SK-N-SH (cell line): ENCODE results near the gene STRADB. TPM values are rescaled to one million over a fixed set of nuclear protein-coding genes. Genes with fewer than 3 reads are reported as not detected.

ENCODE experiments used
- CTCF ChIA-PET: fragments of 300-600, 350-600 bp; formaldehyde crosslinking; extraction: SDS; loops from one replicate; lab custom pipeline; 2021; lab: Yijun Ruan, JAX
- POLR2A ChIA-PET: fragments of 350-600 bp; sonication (Branson Sonifier 250); formaldehyde crosslinking; extraction: SDS; loops from one replicate; lab custom pipeline; 2020; ENCODE audit warnings: antibody characterized with exemption, inconsistent platforms; lab: Yijun Ruan, JAX
- DNase-seq: peaks from one replicate; pipeline ENCODE4 v3.0.0; 2012
- H2AFZ ChIP-seq: fragments of 200-600 bp; sonication (generic); 2 replicates; pipeline ENCODE4 v1.8.1; 2016; ENCODE audit warnings: antibody characterized with exemption, mild to moderate bottlenecking, low read depth
- H3F3A ChIP-seq: fragments of 200-600 bp; sonication (generic); replicated peaks from 2 replicates; pipeline ENCODE3; 2016; ENCODE audit warnings: antibody characterized with exemption, mild to moderate bottlenecking; ENCODE audit not compliant: insufficient read depth
- H3K27ac ChIP-seq, 2 experiments: fragments of 200-500 bp in 1 of 2; fragments of 200-600 bp in 1 of 2; sonication (Bioruptor generic) in 1 of 2; sonication (generic), shearing (Covaris generic) in 1 of 2; 2 replicates each; pipeline versions ENCODE4 v1.5.1 to v1.6.1; 2014 to 2016; ENCODE audit warnings: low read depth in 2 of 2, inconsistent platforms in 1 of 2, low read length in 1 of 2, mild to moderate bottlenecking in 1 of 2, mixed read lengths in 1 of 2
- H3K27me3 ChIP-seq: fragments of 200-600 bp; sonication (generic), shearing (Covaris generic); 2 replicates; pipeline ENCODE4 v1.6.1; 2016; ENCODE audit warnings: mixed run types; ENCODE audit not compliant: insufficient read depth
- H3K36me3 ChIP-seq, 2 experiments: fragments of 200-500 bp in 1 of 2; fragments of 200-600 bp in 1 of 2; sonication (Bioruptor generic) in 1 of 2; sonication (generic) in 1 of 2; replicated peaks in 1 of 2; 2 replicates each; pipeline versions ENCODE3 to v1.5.1; 2014 to 2016; ENCODE audit warnings: low read length in 1 of 2, mild to moderate bottlenecking in 1 of 2; ENCODE audit not compliant: insufficient read depth in 2 of 2, control insufficient read depth in 1 of 2
- H3K4me1 ChIP-seq, 2 experiments: fragments of 200-500 bp in 1 of 2; fragments of 200-600 bp in 1 of 2; sonication (Bioruptor generic) in 1 of 2; sonication (generic), shearing (Covaris generic) in 1 of 2; 2 replicates each; pipeline versions ENCODE4 v1.5.1 to v1.6.1; 2014 to 2016; ENCODE audit warnings: low read depth in 1 of 2, low read length in 1 of 2, mixed run types in 1 of 2; ENCODE audit not compliant: insufficient read depth in 2 of 2, control insufficient read depth in 1 of 2
- H3K4me2 ChIP-seq: fragments of 200-600 bp; sonication (generic), shearing (Covaris generic); 2 replicates; pipeline ENCODE4 v1.6.1; 2017; ENCODE audit warnings: mixed run types
- H3K4me3 ChIP-seq, 2 experiments: fragments of 200-500 bp in 1 of 2; fragments of 200-600 bp in 1 of 2; sonication (Bioruptor generic) in 1 of 2; sonication (generic), shearing (Covaris generic) in 1 of 2; 2 replicates each; pipeline versions ENCODE4 v1.5.1 to v1.8.1; 2014 to 2016; ENCODE audit warnings: low read depth in 2 of 2, inconsistent platforms in 1 of 2, low read length in 1 of 2, mild to moderate bottlenecking in 1 of 2, mixed read lengths in 1 of 2, moderate library complexity in 1 of 2
- H3K79me2 ChIP-seq: fragments of 200-600 bp; sonication (generic); 2 replicates; pipeline ENCODE4 v1.8.1; 2017; ENCODE audit warnings: mild to moderate bottlenecking; ENCODE audit not compliant: insufficient read depth
- H3K9ac ChIP-seq: fragments of 200-600 bp; sonication (generic); 2 replicates; pipeline ENCODE4 v1.6.1; 2017; ENCODE audit warnings: mixed run types
- H3K9me2 ChIP-seq: fragments of 200-600 bp; sonication (generic); 2 replicates; pipeline ENCODE4 v1.6.1; 2017; ENCODE audit warnings: mixed run types
- H3K9me3 ChIP-seq: fragments of 200-600 bp; sonication (generic); 2 replicates; pipeline ENCODE4 v1.6.1; 2017; ENCODE audit warnings: mixed run types, mild to moderate bottlenecking, moderate library complexity
- H4K20me1 ChIP-seq: fragments of 200-600 bp; sonication (generic); 2 replicates; pipeline ENCODE4 v1.6.1; 2017; ENCODE audit warnings: mild to moderate bottlenecking, mixed run types; ENCODE audit not compliant: insufficient read depth
- ELF1 ChIP-seq: IDR thresholded peaks from 2 replicates; pipeline ENCODE4 v1.4.0; 2012
- EP300 ChIP-seq, 2 experiments: IDR thresholded peaks; 2 replicates each; pipeline versions ENCODE4 v1.4.0 to v1.6.1; 2012; ENCODE audit warnings: borderline replicate concordance in 1 of 2, low read depth in 1 of 2, low read length in 1 of 2
- EZH2phosphoT487 ChIP-seq: fragments of 200-600 bp; sonication (generic); IDR thresholded peaks from 2 replicates; pipeline ENCODE4 v1.6.1; 2017; ENCODE audit warnings: low read depth, mixed run types, mild to moderate bottlenecking, antibody characterized with exemption, moderate library complexity, borderline replicate concordance
- FOSL2 ChIP-seq: IDR thresholded peaks from 2 replicates; pipeline ENCODE4 v1.4.0; 2012; ENCODE audit warnings: low read depth, mild to moderate bottlenecking, moderate library complexity, borderline replicate concordance
- FOXJ3 ChIP-seq: sonication (generic); formaldehyde crosslinking; IDR thresholded peaks from 2 replicates; pipeline ENCODE4 v1.5.1; 2020; ENCODE audit warnings: mild to moderate bottlenecking, missing genetic modification reagents
- GABPA ChIP-seq: IDR thresholded peaks from 2 replicates; pipeline ENCODE4 v1.4.0; 2012; ENCODE audit warnings: low read depth, mild to moderate bottlenecking
- IRF3 ChIP-seq: fragments of 150-350 bp; IDR thresholded peaks from 2 replicates; pipeline ENCODE4 v1.6.1; 2016; ENCODE audit warnings: mild to moderate bottlenecking, low read depth, low read length
- JUND ChIP-seq: IDR thresholded peaks from 2 replicates; pipeline ENCODE4 v1.4.0; 2012
- MAX ChIP-seq: IDR thresholded peaks from 2 replicates; pipeline ENCODE4 v1.4.0; 2012; ENCODE audit warnings: low read depth
- POLR2AphosphoS5 ChIP-seq: IDR thresholded peaks from 2 replicates; pipeline ENCODE4 v1.6.1; 2012; ENCODE audit warnings: low read depth, low read length
- RXRA ChIP-seq: IDR thresholded peaks from 2 replicates; pipeline ENCODE4 v1.4.0; 2012; ENCODE audit warnings: low read depth, mild to moderate bottlenecking, borderline replicate concordance
- SIN3A ChIP-seq: IDR thresholded peaks from 2 replicates; pipeline ENCODE4 v1.6.1; 2012; ENCODE audit warnings: low read depth, mild to moderate bottlenecking, low read length, moderate library complexity, borderline replicate concordance
- TCF12 ChIP-seq: IDR thresholded peaks from 2 replicates; pipeline ENCODE4 v1.4.0; 2012
- TEAD4 ChIP-seq: IDR thresholded peaks from 2 replicates; pipeline ENCODE4 v1.4.0; 2012; ENCODE audit warnings: mild to moderate bottlenecking, borderline replicate concordance; ENCODE audit not compliant: insufficient read depth
- YY1 ChIP-seq: IDR thresholded peaks from 2 replicates; pipeline ENCODE4 v1.4.0; 2012; ENCODE audit warnings: low read depth, mild to moderate bottlenecking
- ZBTB33 ChIP-seq: IDR thresholded peaks from 2 replicates; pipeline ENCODE4 v1.4.0; 2012; ENCODE audit warnings: low read depth, borderline replicate concordance
- WGBS: methylation state at CpG from one replicate; pipeline ENCODE4 v1.1.6; 2017; ENCODE audit warnings: low lambda C conversion rate; 5-methylcytosine and 5-hydroxymethylcytosine counted together
- polyA plus RNA-seq, 3 experiments: library from polyadenylated mRNA; depleted of rRNA; stranded (reverse); fragments of >200 nt; gene quantifications; 2 replicates each; pipeline ENCODE4 v1.2.3, GENCODE V29; 2012
- TF ChIP-seq, protein P1 (sequence below): IDR thresholded peaks from 2 replicates; pipeline ENCODE4; 2012

STRADB gene
- polyA plus RNA-seq, 1 of the 3 experiments (the other 2 are of a cell fraction): 27.0 TPM

DNA sequence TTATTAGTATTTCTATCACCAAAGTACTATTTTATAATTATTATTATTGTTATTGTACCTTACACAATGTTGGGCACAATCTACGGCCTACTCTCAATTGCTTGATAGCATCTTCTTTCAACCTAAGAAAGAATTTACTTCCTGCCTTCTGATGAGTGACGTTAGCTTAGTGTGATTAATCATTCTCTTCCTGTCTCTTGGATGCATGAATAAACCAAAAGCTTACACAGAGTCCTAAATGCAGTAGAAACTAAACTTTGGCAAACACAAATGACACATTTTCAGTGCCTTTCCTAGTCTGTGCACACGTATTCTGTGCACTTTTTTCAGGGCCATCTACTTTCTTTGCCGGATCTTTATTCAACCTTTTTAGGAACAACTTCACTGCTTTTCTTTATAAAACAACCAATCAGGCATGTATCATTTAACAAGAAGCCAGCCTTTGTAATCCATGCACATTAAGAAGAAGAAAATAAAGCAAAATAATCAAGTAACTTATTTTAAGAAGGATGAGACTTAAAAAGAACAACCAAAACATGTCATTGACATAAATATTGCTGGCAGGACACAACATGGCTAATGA is 19.4 kb upstream of the STRADB start:
- Histone ChIP-seq H3K27me3 (no peaks in the 10 kb centered on the region), H3F3A (peaks cover 30% of the 10 kb centered on the region), H3K4me1 (peaks cover 22 to 32% of the 10 kb centered on the region in 2 experiments), H3K4me3 (peak overlapping the region in 1 of 2 experiments; percentile 30; a peak in 1 of 4 replicates), H3K4me2 (peak overlapping the region; percentile 78), H3K79me2 (peaks cover 77% of the 10 kb centered on the region), H2AFZ (no peak overlapping the region; the same call in 1 of the 2 replicates), H3K27ac (peak overlapping the region; percentile 94 to 97), H3K9ac (peak overlapping the region; percentile 66; the same call in 1 of the 2 replicates), H3K9me3 (no peaks in the 10 kb centered on the region; the same call in 1 of the 2 replicates), H3K36me3 (no peaks in the 10 kb centered on the region), H4K20me1 (peaks cover 3% of the 10 kb centered on the region; the same call in 1 of the 2 replicates), H3K9me2 (no peaks in the 10 kb centered on the region)
- CTCF ChIA-PET: no interaction called here
- peak; percentile 26; the same call in 1 of the 2 replicates for TF ChIP-seq RXRA
- TF ChIP-seq ZBTB33: peak; percentile 34; the same call in 1 of the 2 replicates
- TF ChIP-seq TEAD4: peak; percentile 30; the same call in 1 of the 2 replicates
- TF ChIP-seq, protein P1, sequence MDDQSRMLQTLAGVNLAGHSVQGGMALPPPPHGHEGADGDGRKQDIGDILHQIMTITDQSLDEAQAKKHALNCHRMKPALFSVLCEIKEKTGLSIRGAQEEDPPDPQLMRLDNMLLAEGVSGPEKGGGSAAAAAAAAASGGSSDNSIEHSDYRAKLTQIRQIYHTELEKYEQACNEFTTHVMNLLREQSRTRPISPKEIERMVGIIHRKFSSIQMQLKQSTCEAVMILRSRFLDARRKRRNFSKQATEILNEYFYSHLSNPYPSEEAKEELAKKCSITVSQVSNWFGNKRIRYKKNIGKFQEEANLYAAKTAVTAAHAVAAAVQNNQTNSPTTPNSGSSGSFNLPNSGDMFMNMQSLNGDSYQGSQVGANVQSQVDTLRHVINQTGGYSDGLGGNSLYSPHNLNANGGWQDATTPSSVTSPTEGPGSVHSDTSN: peak; percentile 96
- peak in 1 of 2 experiments; percentile 50; a peak in 1 of 4 replicates for TF ChIP-seq EP300 (IDR thresholded peaks at IDR 0.05; ENCODE audit: borderline replicate concordance in 1 of 2, low read depth in 1 of 2, low read length in 1 of 2)
- TF ChIP-seq GABPA: peak; percentile 18; the same call in 1 of the 2 replicates
- TF ChIP-seq MAX: peak; percentile 30; the same call in 1 of the 2 replicates
- no peak for TF ChIP-seq IRF3
- peak; percentile 76 for TF ChIP-seq JUND
- TF ChIP-seq ELF1: peak; percentile 47
- TF ChIP-seq SIN3A: 0 out of 2 replicates have a peak, but pooled peaks have one; percentile 29
- TF ChIP-seq POLR2AphosphoS5: peak; percentile 14; the same call in 1 of the 2 replicates
- TF ChIP-seq TCF12: peak; percentile 75
- TF ChIP-seq FOXJ3 (CRISPR knock-in tag): no peak
- peak; percentile 63; the same call in 1 of the 2 replicates for TF ChIP-seq FOSL2
- TF ChIP-seq YY1: no peak
- TF ChIP-seq EZH2phosphoT487: no peak
- WGBS: 19% methylated on average over 4 of the region's 4 CpGs
- DNase-seq: no peak
- POLR2A ChIA-PET: no interaction called here
